SJCRH30 (cell line): ENCODE results near the gene MT1E. TPM values are rescaled to one million over a fixed set of nuclear protein-coding genes. Genes with fewer than 3 reads are reported as not detected.

Source experiments
- DNase-seq, 2 experiments: peaks; one replicate each; pipeline ENCODE4 v3.0.0-alpha.2; 2015 to 2020
- H3K27ac ChIP-seq: fragments of 250-450 bp; sonication (Bioruptor Pico); 2 replicates; pipeline ENCODE4 v1.5.1; 2020; ENCODE audit warnings: mild to moderate bottlenecking, moderate library complexity
- H3K27me3 ChIP-seq: fragments of 250-450 bp; sonication (Bioruptor Pico); 2 replicates; pipeline ENCODE4 v1.5.1; 2020; ENCODE audit warnings: mild to moderate bottlenecking, moderate library complexity
- H3K36me3 ChIP-seq: fragments of 250-450 bp; sonication (Bioruptor Pico); 2 replicates; pipeline ENCODE4 v1.5.1; 2020; ENCODE audit warnings: mild to moderate bottlenecking, moderate library complexity
- H3K4me1 ChIP-seq: fragments of 250-450 bp; sonication (Bioruptor Pico); 2 replicates; pipeline ENCODE4 v1.5.1; 2020; ENCODE audit warnings: mild to moderate bottlenecking, moderate library complexity
- H3K4me3 ChIP-seq: fragments of 250-450 bp; sonication (Bioruptor Pico); 2 replicates; pipeline ENCODE4 v1.5.1; 2020; ENCODE audit warnings: mild to moderate bottlenecking, moderate library complexity
- H3K9me3 ChIP-seq: fragments of 250-450 bp; sonication (Bioruptor Pico); replicated peaks from 2 replicates; pipeline ENCODE4 v1.5.1; 2020; ENCODE audit warnings: mild to moderate bottlenecking, moderate library complexity
- total RNA-seq: library from RNA; depleted of rRNA; stranded (reverse); fragments of >200 nt; shearing (Covaris generic); gene quantifications from 2 replicates; pipeline ENCODE4 v1.2.3, GENCODE V29; 2014

The MT1E gene
- total RNA-seq, 1 experiment from 2014 or later: not detected

- Histone ChIP-seq H3K9me3 (no peaks in the 10 kb centered on the region), H3K27ac (no peak overlapping the region), H3K4me3 (no peak overlapping the region), H3K36me3 (no peaks in the 10 kb centered on the region), H3K27me3 (peaks cover 8% of the 10 kb centered on the region), H3K4me1 (no peaks in the 10 kb centered on the region)
- no peak for DNase-seq
Measured at GRCh38 chr16:56640076-56640475, 14.5 kb downstream of the MT1E start.

- no peak for DNase-seq
- no peaks in the 10 kb centered on the region for H3K4me1 ChIP-seq
- peaks cover 15% of the 10 kb centered on the region for H3K27me3 ChIP-seq
- no peaks in the 10 kb centered on the region for H3K36me3 ChIP-seq
- no peaks in the 10 kb centered on the region for H3K9me3 ChIP-seq
- no peak overlapping the region for H3K27ac ChIP-seq
- H3K4me3 ChIP-seq: no peak overlapping the region
Measured at GRCh38 chr16:56641166-56641565, 15.6 kb downstream of the MT1E start.

- peaks cover 28% of the 10 kb centered on the region for H3K27me3 ChIP-seq
- no peak overlapping the region for H3K4me3 ChIP-seq
- H3K9me3 ChIP-seq: no peaks in the 10 kb centered on the region
Measured at GRCh38 chr16:56643080-56643778, 17.6 kb downstream of the MT1E start.

GRCh38 chr16:56643833-56644232 lies 18.3 kb downstream of the MT1E start:
- Histone ChIP-seq H3K4me3 (no peak overlapping the region), H3K27ac (no peak overlapping the region), H3K9me3 (no peaks in the 10 kb centered on the region), H3K4me1 (no peaks in the 10 kb centered on the region), H3K27me3 (peaks cover 24% of the 10 kb centered on the region), H3K36me3 (no peaks in the 10 kb centered on the region)
- DNase-seq: no peak

More at GRCh38 chr16:56643080-56643778, 17.6 kb downstream of the MT1E start:
- H3K4me1 ChIP-seq: no peaks in the 10 kb centered on the region
- H3K27ac ChIP-seq: no peak overlapping the region
- H3K36me3 ChIP-seq: no peaks in the 10 kb centered on the region
- no peak for DNase-seq

GRCh38 chr16:56645311-56645710 lies 19.7 kb downstream of the MT1E start:
- Histone ChIP-seq H3K4me3 (no peak overlapping the region), H3K4me1 (no peaks in the 10 kb centered on the region), H3K27ac (no peak overlapping the region), H3K27me3 (peaks cover 24% of the 10 kb centered on the region), H3K9me3 (no peaks in the 10 kb centered on the region), H3K36me3 (no peaks in the 10 kb centered on the region; the same call in 1 of the 2 replicates)
- DNase-seq: no peak

- H3K36me3 ChIP-seq: no peaks in the 10 kb centered on the region; the same call in 1 of the 2 replicates
- DNase-seq: no peak
- H3K4me3 ChIP-seq: no peak overlapping the region
- no peaks in the 10 kb centered on the region for H3K9me3 ChIP-seq
- H3K4me1 ChIP-seq: no peaks in the 10 kb centered on the region
- no peak overlapping the region for H3K27ac ChIP-seq
- H3K27me3 ChIP-seq: peaks cover 25% of the 10 kb centered on the region
Measured at GRCh38 chr16:56645838-56646237, 20.3 kb downstream of the MT1E start.

- Histone ChIP-seq H3K4me1 (no peaks in the 10 kb centered on the region), H3K9me3 (no peaks in the 10 kb centered on the region), H3K36me3 (no peaks in the 10 kb centered on the region; the same call in 1 of the 2 replicates), H3K4me3 (no peak overlapping the region), H3K27me3 (peaks cover 42% of the 10 kb centered on the region), H3K27ac (no peak overlapping the region)
- DNase-seq: no peak
Measured at GRCh38 chr16:56647641-56648431, 22.3 kb downstream of the MT1E start.

- no peaks in the 10 kb centered on the region for H3K4me1 ChIP-seq
- peaks cover 50% of the 10 kb centered on the region for H3K27me3 ChIP-seq
- DNase-seq: no peak
- no peak overlapping the region for H3K27ac ChIP-seq
- H3K9me3 ChIP-seq: no peaks in the 10 kb centered on the region
- no peak overlapping the region for H3K4me3 ChIP-seq
- no peaks in the 10 kb centered on the region; the same call in 1 of the 2 replicates for H3K36me3 ChIP-seq
Measured at GRCh38 chr16:56649271-56649670, 23.7 kb downstream of the MT1E start.

- DNase-seq: no peak
- Histone ChIP-seq H3K27ac (no peak overlapping the region), H3K36me3 (no peaks in the 10 kb centered on the region; the same call in 1 of the 2 replicates), H3K4me1 (no peaks in the 10 kb centered on the region), H3K9me3 (no peaks in the 10 kb centered on the region), H3K4me3 (no peak overlapping the region), H3K27me3 (peaks cover 52% of the 10 kb centered on the region)
Measured at GRCh38 chr16:56649820-56650219, 24.2 kb downstream of the MT1E start.

- Histone ChIP-seq H3K36me3 (no peaks in the 10 kb centered on the region; the same call in 1 of the 2 replicates), H3K4me3 (no peak within 1 kb of the TSS), H3K4me1 (no peaks in the 10 kb centered on the region), H3K27me3 (peaks cover 46% of the 10 kb centered on the region), H3K27ac (no peak within 1 kb of the TSS), H3K9me3 (no peaks in the 10 kb centered on the region)
- no peak for DNase-seq
Measured at GRCh38 chr16:56651586-56651985, 26.0 kb downstream of the MT1E start, which contains the start of gene MT1B. TSS of gene MT1B (plus strand) at chr16:56651886. CDS start at chr16:56651954, 68 bp downstream.

GRCh38 chr16:56652600-56652999 lies 27.0 kb downstream of the MT1E start:
- peaks cover 36% of the 10 kb centered on the region for H3K27me3 ChIP-seq
- no peaks in the 10 kb centered on the region for H3K4me1 ChIP-seq
- DNase-seq: no peak
- no peak overlapping the region for H3K4me3 ChIP-seq
- no peaks in the 10 kb centered on the region for H3K9me3 ChIP-seq
- no peaks in the 10 kb centered on the region; the same call in 1 of the 2 replicates for H3K36me3 ChIP-seq
- H3K27ac ChIP-seq: no peak overlapping the region

GRCh38 chr16:56653218-56653617 lies 27.6 kb downstream of the MT1E start:
- DNase-seq: no peak
- H3K27ac ChIP-seq: no peak overlapping the region
- H3K9me3 ChIP-seq: no peaks in the 10 kb centered on the region
- no peaks in the 10 kb centered on the region for H3K4me1 ChIP-seq
- H3K36me3 ChIP-seq: no peaks in the 10 kb centered on the region; the same call in 1 of the 2 replicates
- H3K27me3 ChIP-seq: peaks cover 36% of the 10 kb centered on the region
- H3K4me3 ChIP-seq: no peak overlapping the region

- H3K4me1 ChIP-seq: no peaks in the 10 kb centered on the region
- no peaks in the 10 kb centered on the region for H3K36me3 ChIP-seq
- H3K27me3 ChIP-seq: peaks cover 31% of the 10 kb centered on the region
- no peak within 1 kb of the TSS for H3K27ac ChIP-seq
- no peak for DNase-seq
- no peaks in the 10 kb centered on the region for H3K9me3 ChIP-seq
- no peak within 1 kb of the TSS for H3K4me3 ChIP-seq
Measured at GRCh38 chr16:56657555-56658326, 32.2 kb downstream of the MT1E start, which contains the start of gene MT1F. TSS of gene MT1F (plus strand) at chr16:56657959. CDS start at chr16:56658059, 100 bp downstream.

GRCh38 chr16:56658327-56658875 lies 32.8 kb downstream of the MT1E start:
- no peaks in the 10 kb centered on the region for H3K9me3 ChIP-seq
- peaks cover 25% of the 10 kb centered on the region for H3K27me3 ChIP-seq
- no peak overlapping the region for H3K27ac ChIP-seq
- no peaks in the 10 kb centered on the region for H3K4me1 ChIP-seq
- DNase-seq: no peak
- H3K4me3 ChIP-seq: no peak overlapping the region
- no peaks in the 10 kb centered on the region for H3K36me3 ChIP-seq
